ENCODE results near the gene USP3.

GRCh38 chr15:63473007-63473748 lies 31.2 kb upstream of the USP3 start:
- TF ChIP-seq PATZ1 (CRISPR knock-in tag; IDR thresholded peaks at IDR 0.05; ENCODE audit: borderline replicate concordance) (no peak), SNAI2 (CRISPR knock-in tag; IDR thresholded peaks at IDR 0.05) (no peak), RARB (CRISPR knock-in tag; IDR thresholded peaks at IDR 0.05) (no peak), ZFP30 (CRISPR knock-in tag; IDR thresholded peaks at IDR 0.05) (no peak), TOX (CRISPR knock-in tag; IDR thresholded peaks at IDR 0.05; ENCODE audit: borderline replicate concordance) (no peak)

All from SK-N-SH treated with all-trans-retinoic acid at 6 μM for 48 hours (cell line).